Left cardiac atrium (tissue), 4 donors: ENCODE measurements around the gene LETMD1. TPM values are rescaled to one million over a fixed set of nuclear protein-coding genes. Genes with fewer than 3 reads are reported as not detected.

Source experiments
- ATAC-seq, 2 donors: fragments of 200-7000 bp; cut with Tn5 transposase; one replicate each; pipeline ENCODE4 v1.9.1; 2020; ENCODE audit warnings: mild to moderate bottlenecking in 2 of 2, moderate library complexity in 2 of 2
- DNase-seq: peaks from one replicate; pipeline ENCODE4 v3.0.0-alpha.2; 2020
- intact Hi-C, 2 donors: fragments of 100-400 bp; cut with DNase I; formaldehyde crosslinking; loops; one replicate each; pipeline versions ENCODE4 v1.14.1 to v1.15.1; 2022 to 2023
- total RNA-seq, 2 donors: library from RNA; stranded (reverse); fragmentation: NEBNext Ultra II Directional; extraction: Animal tissue kit (Norgen Biotek cat#: 25700); gene quantifications; one replicate each; pipeline ENCODE4 v1.2.1, GENCODE V29; 2021
- donor health status: DM: no; HTN: yes; CAD: no.
- donor health status: DM: no; HTN: yes; CAD: no; lungs with severe emphysema.
- donor health status: DM: yes; HTN: yes; CAD: no.
- donor health status: Dilated cardiomyopathy.

LETMD1 gene
- total RNA-seq, 2 donors from 2014 or later, result 23.7 to 26.7 TPM

GRCh38 chr12:51023625-51024382 lies 24.3 kb upstream of the LETMD1 start:
- ATAC-seq (no peak), DNase-seq (no peak)
- intact Hi-C loops, result no loop called here

GRCh38 chr12:51025338-51025835 lies 22.7 kb upstream of the LETMD1 start:
- no peak for DNase-seq
- no peak for ATAC-seq
- intact Hi-C loops, result no loop called here

GRCh38 chr12:51025836-51026638 lies 22.1 kb upstream of the LETMD1 start, which contains the start of gene SLC11A2:
TSS of gene SLC11A2 (minus strand) at chr12:51026384. CDS start at chr12:51010728, 15,656 bp downstream.
- DNase-seq, result peak; percentile 98
- intact Hi-C loops, result no loop called here

GRCh38 chr12:51027342-51027835 lies 20.7 kb upstream of the LETMD1 start:
- intact Hi-C loops, result no loop called here
- no peak for ATAC-seq
- DNase-seq, result no peak

More at GRCh38 chr12:51025836-51026638, 22.1 kb upstream of the LETMD1 start, which contains the start of gene SLC11A2:
- peak; percentile 97 for ATAC-seq

DNA sequence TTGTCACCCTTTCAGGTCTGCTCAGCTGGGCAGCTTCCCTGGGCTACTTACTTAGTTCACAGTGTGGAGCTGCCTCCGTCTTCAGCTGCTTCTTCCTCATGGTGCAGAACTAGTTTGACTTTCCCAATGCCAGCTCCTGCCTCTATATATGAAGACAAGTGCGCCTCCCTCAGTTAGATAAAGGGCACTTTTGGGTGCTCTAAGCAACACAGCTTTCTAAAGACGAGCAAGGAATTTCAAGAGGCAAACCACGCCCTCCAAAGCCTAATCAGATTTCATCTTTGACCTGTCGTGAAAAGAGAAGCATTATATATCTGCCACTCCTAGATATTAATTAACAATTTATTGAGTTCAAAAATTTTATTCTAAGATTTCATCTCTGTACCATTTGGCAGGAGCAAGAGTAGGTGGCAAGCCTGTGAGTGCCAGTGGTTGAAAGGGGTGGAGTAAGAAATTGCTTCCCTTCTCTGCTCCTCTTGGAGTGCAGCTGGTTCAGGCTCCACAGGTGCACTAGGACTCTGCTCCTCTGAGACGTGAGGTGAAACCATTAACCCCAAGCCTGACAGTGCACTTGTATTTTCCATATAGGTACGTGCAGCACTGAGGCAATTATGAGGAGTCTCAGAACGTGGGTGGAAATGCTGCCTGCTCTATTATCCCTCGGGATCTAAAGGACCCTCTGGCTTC lies 19.9 kb upstream of the LETMD1 start:
- intact Hi-C loops, result no loop called here
- DNase-seq, result no peak
- ATAC-seq, result no peak

DNA sequence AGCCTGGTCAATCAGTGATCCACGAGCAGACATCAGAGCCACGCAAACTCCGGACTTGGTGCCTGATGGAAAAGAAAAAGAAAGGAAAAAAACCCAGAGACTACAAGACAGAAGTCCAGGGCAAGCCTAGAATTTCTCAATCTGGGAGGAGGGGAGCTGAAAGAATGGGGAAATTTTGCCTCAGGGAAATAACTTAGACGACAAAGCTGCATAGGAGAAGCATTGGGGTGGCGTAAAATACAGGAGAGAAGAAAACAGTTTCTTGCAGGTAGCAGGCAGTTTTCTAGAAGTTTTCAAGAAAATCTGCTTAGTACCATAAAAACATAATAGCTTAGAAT lies 19.3 kb upstream of the LETMD1 start:
- DNase-seq (no peak), ATAC-seq (no peak)
- intact Hi-C loops, result no loop called here

DNA sequence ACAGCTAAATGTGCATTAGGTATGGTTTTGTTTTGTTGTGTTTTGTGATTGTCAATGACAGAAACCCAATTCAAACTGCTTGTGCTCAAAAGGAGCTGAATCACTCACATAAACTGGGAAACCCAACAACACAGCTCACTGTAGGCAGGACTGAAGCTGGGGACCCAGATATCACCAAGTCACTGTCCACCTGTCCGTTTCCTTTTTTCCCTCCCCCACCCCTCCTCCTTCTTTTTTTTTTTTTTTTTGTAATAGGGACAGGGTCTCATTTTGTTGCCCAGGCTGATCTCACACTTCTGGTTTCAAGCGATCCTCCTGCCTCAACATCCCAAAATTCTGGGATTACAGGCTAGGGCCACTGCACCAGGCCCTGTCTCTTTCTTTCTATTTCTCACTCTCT lies 15.1 kb upstream of the LETMD1 start:
- intact Hi-C loops, result no loop called here
- DNase-seq, result no peak
- ATAC-seq, result no peak

GRCh38 chr12:51033457-51034089 lies 14.6 kb upstream of the LETMD1 start:
- ATAC-seq (no peak), DNase-seq (no peak)
- intact Hi-C loops, result no loop called here

DNA sequence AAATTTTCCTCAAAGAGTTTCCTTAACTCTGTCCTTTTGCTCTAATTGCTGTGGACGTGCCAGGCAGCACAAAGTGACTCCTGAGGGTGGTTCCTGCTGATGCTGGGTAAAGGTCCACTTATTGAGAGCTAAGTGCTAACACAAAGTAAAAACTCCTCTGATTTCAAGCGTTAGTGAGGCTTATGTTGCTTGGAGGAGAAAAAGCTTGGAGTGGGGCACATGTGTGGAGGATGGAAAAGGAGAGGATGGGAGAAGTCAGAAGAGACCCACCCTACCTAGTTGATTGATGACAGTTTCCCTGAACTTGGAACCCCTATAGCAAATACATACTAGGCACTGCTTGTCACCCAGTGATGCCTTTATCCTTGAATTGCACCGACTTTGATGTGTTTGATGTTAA lies 11.8 kb upstream of the LETMD1 start:
- no peak for DNase-seq
- intact Hi-C loops, result no loop called here

GRCh38 chr12:51048661-51049251 lies 629 bp downstream of the LETMD1 start:
- intact Hi-C loops, result no loop called here
- DNase-seq (no peak), ATAC-seq (no peak)

More for the DNA sequence above, 11.8 kb upstream of the LETMD1 start:
- no peak for ATAC-seq

DNA sequence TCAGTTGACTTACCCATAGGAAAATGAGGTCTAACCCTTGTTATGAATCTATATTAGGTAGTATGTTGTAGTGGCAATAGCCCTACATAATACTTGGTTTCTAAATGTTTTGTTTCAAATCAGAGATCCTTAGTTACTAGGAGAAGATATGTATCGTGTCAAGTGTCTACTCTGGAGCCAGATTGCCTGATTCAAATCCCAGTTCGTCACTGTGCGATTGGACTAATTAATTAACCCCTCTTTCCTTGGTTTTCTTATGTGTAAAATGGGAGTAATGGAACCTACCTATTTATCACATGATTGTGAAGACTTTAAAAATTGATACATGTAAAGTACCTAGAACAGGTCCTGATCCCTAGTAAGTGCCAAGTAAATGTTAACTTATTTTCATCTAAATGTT lies 1.4 kb downstream of the LETMD1 start:
- intact Hi-C loops, result no loop called here
- ATAC-seq (no peak), DNase-seq (no peak)

GRCh38 chr12:51051787-51052186 lies 3.7 kb downstream of the LETMD1 start:
- DNase-seq, result no peak
- intact Hi-C loops, result no loop called here
- no peak for ATAC-seq

- intact Hi-C loops, result no loop called here
These were observed 6.9 kb downstream of the LETMD1 start for GRCh38 chr12:51055060-51055459.

GRCh38 chr12:51056242-51056641 lies 8.1 kb downstream of the LETMD1 start:
- no peak for ATAC-seq
- peak; percentile 35 for DNase-seq
- intact Hi-C loops, result no loop called here

More at GRCh38 chr12:51055060-51055459, 6.9 kb downstream of the LETMD1 start:
- DNase-seq, result no peak
- no peak for ATAC-seq

DNA sequence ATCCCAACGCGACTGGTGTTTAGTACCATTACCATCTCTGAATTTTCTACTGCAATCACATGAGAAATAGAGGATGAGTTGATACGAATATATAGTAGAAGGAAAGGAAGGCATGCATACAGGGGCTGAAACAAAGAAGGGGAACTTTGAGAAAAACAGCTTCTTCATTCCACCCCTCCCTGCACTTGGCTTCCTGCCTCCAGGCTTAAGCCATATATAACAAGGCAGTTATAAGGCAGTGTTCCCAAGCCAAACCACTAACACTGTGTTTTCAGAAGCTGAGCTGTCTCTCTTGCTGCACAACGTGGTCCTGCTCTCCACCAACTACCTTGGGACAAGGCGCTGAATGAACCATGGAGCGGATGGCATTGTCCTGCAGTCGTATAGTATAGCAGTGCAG lies 11.0 kb downstream of the LETMD1 start:
- intact Hi-C loops, result no loop called here
- no peak for DNase-seq
- ATAC-seq, result no peak

GRCh38 chr12:51062631-51063397 lies 14.7 kb downstream of the LETMD1 start:
- intact Hi-C loops, result no loop called here
- DNase-seq (no peak), ATAC-seq (no peak)

DNA sequence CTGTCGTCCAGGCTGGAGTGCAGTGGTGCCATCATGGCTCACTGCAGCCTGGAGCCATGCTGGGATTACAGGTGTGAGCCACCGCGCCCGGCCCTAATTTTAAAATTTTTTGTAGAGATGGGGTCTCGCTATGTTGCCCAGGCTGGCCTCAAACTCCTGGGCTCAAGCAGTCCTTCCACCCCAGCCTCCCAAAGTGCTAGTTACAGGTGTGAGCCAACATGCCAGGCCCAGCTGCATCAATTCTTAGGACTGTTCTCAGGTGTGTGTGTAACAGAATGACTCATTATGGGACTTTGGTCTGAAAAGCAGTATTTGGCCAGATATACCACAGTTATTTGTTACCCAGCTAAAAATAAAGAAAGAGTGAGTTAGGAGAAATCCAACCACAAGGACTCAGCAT lies 17.4 kb downstream of the LETMD1 start:
- no peak for ATAC-seq

DNA sequence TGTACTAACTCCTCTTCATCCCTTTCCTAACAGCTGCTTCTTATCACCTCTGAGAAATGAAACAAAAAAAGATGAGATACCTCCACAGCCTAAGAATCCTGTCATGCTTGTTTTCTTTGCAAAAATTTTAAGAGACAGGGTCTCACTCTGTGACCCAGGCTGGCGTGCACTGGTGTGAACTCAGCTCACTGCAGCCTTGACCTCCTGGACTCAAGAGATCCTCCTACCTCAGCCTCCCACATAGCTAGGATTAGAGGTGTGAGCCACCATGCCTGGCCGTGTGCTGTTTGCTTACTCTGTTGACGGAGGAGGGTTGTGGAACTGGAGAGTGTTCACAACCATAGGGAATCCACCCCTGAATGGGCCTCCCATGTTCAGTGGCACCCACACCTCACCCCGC lies 19.1 kb downstream of the LETMD1 start:
- ATAC-seq (no peak), DNase-seq (no peak)
- intact Hi-C loops, result no loop called here

More for the DNA sequence above, 17.4 kb downstream of the LETMD1 start:
- DNase-seq, result no peak
- intact Hi-C loops, result no loop called here
